ENCODE measurements around the gene RNF222. TPM values are rescaled to one million over a fixed set of nuclear protein-coding genes. Genes with fewer than 3 reads are reported as not detected.

The RNF222 gene
- total and polyA plus RNA-seq, 10 of the 15 experiments (the other 5 are each of a cell fraction or from before 2014, with no cell fraction given), result not detected

DNA sequence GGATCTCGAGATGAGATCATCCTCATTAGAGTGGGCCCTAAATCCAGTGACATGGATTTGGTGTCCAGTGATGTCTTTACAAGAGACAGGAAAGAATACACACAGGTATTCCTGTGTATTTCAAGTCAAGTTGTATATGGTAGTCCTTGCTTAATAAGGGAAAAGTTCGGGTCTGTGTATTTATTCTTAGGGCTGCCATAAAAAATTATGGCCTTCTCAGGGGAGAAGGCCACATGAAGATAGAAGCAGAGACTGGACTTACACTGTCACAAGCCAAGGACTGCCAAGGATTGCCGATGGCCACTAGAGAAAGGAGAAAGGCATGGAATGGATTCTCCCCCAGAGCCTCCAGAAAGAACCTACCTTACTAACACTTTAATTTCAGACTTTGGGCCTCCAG, 29.4 kb downstream of the RNF222 start:
- ChIA-PET SMC1A (ENCODE audit: uncharacterized antibody, unreplicated experiment) (no interaction called here), RAD21 (ENCODE audit: unreplicated experiment) (no interaction called here), POLR2A (no interaction called here), CTCF (no interaction called here)
- ATAC-seq, result no peak
- in situ Hi-C loops (cut with MboI) (no loop called here), intact Hi-C loops (cut with micrococcal nuclease; ENCODE audit: unreplicated experiment) (no loop called here)
- TF ChIP-seq HCFC1 (IDR thresholded peaks at IDR 0.05; ENCODE audit: low read length), result no peak
- TF ChIP-seq TCF7 (IDR thresholded peaks at IDR 0.05; ENCODE audit: borderline replicate concordance), result no peak
- TF ChIP-seq RAD21 (IDR thresholded peaks at IDR 0.05; ENCODE audit: insufficient read depth, low read depth, low read length), result no peak
- TF ChIP-seq IKZF1 (conservative IDR thresholded peaks at IDR 0.05), result no peak
- no peak for TF ChIP-seq STAT3 (IDR thresholded peaks at IDR 0.05; ENCODE audit: low read depth, low read length)
- no peak for TF ChIP-seq IRF4 (IDR thresholded peaks at IDR 0.05; ENCODE audit: low read depth, low read length)
- no peak for TF ChIP-seq HDGF (IDR thresholded peaks at IDR 0.05)
- no peak for TF ChIP-seq MXI1 (IDR thresholded peaks at IDR 0.05; ENCODE audit: low read depth, low read length)
- TF ChIP-seq TAF1 (IDR thresholded peaks at IDR 0.05; ENCODE audit: borderline replicate concordance, low read depth, low read length), result no peak
- TF ChIP-seq JUND (IDR thresholded peaks at IDR 0.05; ENCODE audit: low read depth, low read length), result no peak
- no peaks in the 10 kb centered on the region for H3K27me3 ChIP-seq (replicated peaks in 1 of 2; ENCODE audit: control insufficient read depth in 2 of 2, insufficient read depth in 2 of 2, low read length in 1 of 2)
- no peak overlapping the region for H3K4me2 ChIP-seq (ENCODE audit: control insufficient read depth, insufficient read depth)
- BruUV-seq (replicated peaks), result no TSS peak
- H3K4me3 ChIP-seq, result no peak overlapping the region
- H4K20me1 ChIP-seq (ENCODE audit: control insufficient read depth, insufficient read depth), result no peaks in the 10 kb centered on the region
- no peak for DNase-seq (ENCODE audit: low read depth, low spot score)
- no peak overlapping the region for H2AFZ ChIP-seq (ENCODE audit: control insufficient read depth, low read depth, low read length)
- H3K9ac ChIP-seq (ENCODE audit: control insufficient read depth, insufficient read depth, low read length), result no peak overlapping the region
- no peak for FAIRE-seq
- H3K36me3 ChIP-seq (ENCODE audit: control insufficient read depth in 2 of 2, insufficient read depth in 2 of 2, low read length in 1 of 2), result peaks cover 0 to 8% of the 10 kb centered on the region in 2 experiments; a peak in 1 of 4 replicates
- H3K4me1 ChIP-seq (ENCODE audit: control insufficient read depth, insufficient read depth, low read length), result no peaks in the 10 kb centered on the region
- no peaks in the 10 kb centered on the region for H3K9me3 ChIP-seq (replicated peaks; ENCODE audit: control insufficient read depth, insufficient read depth, low read length)
- H3K27ac ChIP-seq (ENCODE audit: control insufficient read depth, insufficient read depth), result no peak overlapping the region
- H3K79me2 ChIP-seq (ENCODE audit: control insufficient read depth, insufficient read depth, low read length), result no peaks in the 10 kb centered on the region
- WGBS (ENCODE audit: insufficient coverage, insufficient replicate concordance, low lambda C conversion rate, missing lambda C conversion rate), result 74% methylated on average over 3 of the region's 3 CpGs

- H3K9ac ChIP-seq (ENCODE audit: control insufficient read depth, insufficient read depth, low read length), result no peak overlapping the region
- no peaks in the 10 kb centered on the region for H3K27me3 ChIP-seq (replicated peaks in 1 of 2; ENCODE audit: control insufficient read depth in 2 of 2, insufficient read depth in 2 of 2, low read length in 1 of 2)
- no peaks in the 10 kb centered on the region for H3K9me3 ChIP-seq (replicated peaks; ENCODE audit: control insufficient read depth, insufficient read depth, low read length)
- SMC1A ChIA-PET (ENCODE audit: uncharacterized antibody, unreplicated experiment), result no interaction called here
- RAD21 ChIA-PET (ENCODE audit: unreplicated experiment), result no interaction called here
- in situ Hi-C loops (cut with MboI), result no loop called here
- no peak overlapping the region for H2AFZ ChIP-seq (ENCODE audit: control insufficient read depth, low read depth, low read length)
- intact Hi-C loops (cut with micrococcal nuclease; ENCODE audit: unreplicated experiment), result no loop called here
- H3K36me3 ChIP-seq (ENCODE audit: control insufficient read depth in 2 of 2, insufficient read depth in 2 of 2, low read length in 1 of 2), result peaks cover 0 to 8% of the 10 kb centered on the region in 2 experiments; a peak in 1 of 4 replicates
- TF ChIP-seq ZNF622 (IDR thresholded peaks at IDR 0.05) (no peak), POLR2AphosphoS5 (IDR thresholded peaks at IDR 0.05; ENCODE audit: low read length) (no peak), PBX3 (IDR thresholded peaks at IDR 0.05; ENCODE audit: insufficient replicate concordance, low read depth, low read length) (no peak), ESRRA (IDR thresholded peaks at IDR 0.05; ENCODE audit: low read length) (no peak), TCF3 (IDR thresholded peaks at IDR 0.05; ENCODE audit: borderline replicate concordance, insufficient read depth, low read depth, low read length) (no peak)
- POLR2A ChIA-PET, result no interaction called here
- no peak overlapping the region for H3K4me2 ChIP-seq (ENCODE audit: control insufficient read depth, insufficient read depth)
- WGBS (ENCODE audit: insufficient coverage, insufficient replicate concordance, low lambda C conversion rate, missing lambda C conversion rate), result 96% methylated on average over 2 of the region's 2 CpGs
- H4K20me1 ChIP-seq (ENCODE audit: control insufficient read depth, insufficient read depth), result no peaks in the 10 kb centered on the region
- H3K4me3 ChIP-seq, result no peak overlapping the region
- H3K4me1 ChIP-seq (ENCODE audit: control insufficient read depth, insufficient read depth, low read length), result no peaks in the 10 kb centered on the region
- H3K79me2 ChIP-seq (ENCODE audit: control insufficient read depth, insufficient read depth, low read length), result no peaks in the 10 kb centered on the region
- H3K27ac ChIP-seq (ENCODE audit: control insufficient read depth, insufficient read depth), result no peak overlapping the region
- DNase-seq (ENCODE audit: low read depth, low spot score), result no peak
- BruUV-seq (replicated peaks), result no TSS peak
- CTCF ChIA-PET, result no interaction called here
- FAIRE-seq, result no peak
- ATAC-seq, result no peak
Measured at GRCh38 chr17:8366231-8366630, 31.4 kb downstream of the RNF222 start.
